ENCODE results near the gene APOBEC3B. TPM values are rescaled to one million over a fixed set of nuclear protein-coding genes. Genes with fewer than 3 reads are reported as not detected.

APOBEC3B gene
- total and polyA plus RNA-seq, 2 of the 8 experiments (the other 6 are each of a cell fraction or from before 2014, with no cell fraction given): 14.2 to 74.9 TPM

GRCh38 chr22:38943882-38944281 is 38.3 kb upstream of the APOBEC3B start:
- FAIRE-seq: no peak
- 0 out of 2 replicates have a peak overlapping the region, but pooled peaks have one; percentile 33 for H2BK12ac ChIP-seq (ENCODE audit: low read depth, low read length)
- peaks cover 0 to 3% (median 0%) of the 10 kb centered on the region in 4 experiments; a peak in 4 of 7 replicates for H3K4me1 ChIP-seq (replicated peaks in 1 of 4; ENCODE audit: control insufficient read depth in 3 of 4, insufficient read depth in 4 of 4, low read length in 3 of 4)
- CTCF ChIA-PET (ENCODE audit: partially characterized antibody): interaction anchor here (0.9 to 1.9 kb wide), 3 partner anchors 17 to 180 kb away, joined by 3 to 13 read pairs (median 3); no protein-coding TSS in a partner anchor
- no peak overlapping the region for H3K4me3 ChIP-seq (ENCODE audit: extremely low read depth in 1 of 4, insufficient read depth in 2 of 4, low read depth in 3 of 4, low read length in 4 of 4)
- H3K14ac ChIP-seq (ENCODE audit: insufficient read length): no peak overlapping the region
- no peaks in the 10 kb centered on the region for H3K79me2 ChIP-seq (ENCODE audit: control insufficient read depth in 1 of 2, insufficient read depth in 2 of 2, low read length in 2 of 2)
- H3K18ac ChIP-seq (ENCODE audit: extremely low read depth, low read length): no peak overlapping the region
- no peaks in the 10 kb centered on the region for H3K79me1 ChIP-seq (ENCODE audit: low read depth, low read length)
- no peak overlapping the region for H4K8ac ChIP-seq (ENCODE audit: extremely low read depth, insufficient read depth, low read length)
- H2BK5ac ChIP-seq (ENCODE audit: low read depth, low read length): no peak overlapping the region
- WGBS, 2 experiments (ENCODE audit: extremely low coverage in 1 of 2, insufficient coverage in 1 of 2, insufficient read length in 1 of 2, insufficient replicate concordance in 2 of 2, low coverage in 1 of 2, low lambda C conversion rate in 2 of 2, missing lambda C conversion rate in 1 of 2): 72% methylated on average over 3 of the region's 3 CpGs; no CpG with 5 or more reads in 1 of the 2 experiments
- no peak overlapping the region for H2BK120ac ChIP-seq (replicated peaks; ENCODE audit: low read depth, low read length)
- no peak overlapping the region for H4K5ac ChIP-seq (ENCODE audit: insufficient read length, low read depth, low read length)
- no peak overlapping the region for H3K4ac ChIP-seq (replicated peaks; ENCODE audit: insufficient read length, low read depth, low read length)
- H3K23ac ChIP-seq (ENCODE audit: insufficient read length): no peak overlapping the region
- H4K91ac ChIP-seq (replicated peaks; ENCODE audit: insufficient read length, low read length): no peak overlapping the region
- H2AK5ac ChIP-seq (ENCODE audit: low read depth, low read length): no peak overlapping the region
- no peak overlapping the region for H3K56ac ChIP-seq (replicated peaks; ENCODE audit: insufficient read length, low read depth, low read length)
- H2BK20ac ChIP-seq (ENCODE audit: low read length): no peak overlapping the region
- H3K27ac ChIP-seq (ENCODE audit: low read depth, low read length): no peak overlapping the region
- no peak overlapping the region for H2AFZ ChIP-seq (ENCODE audit: low read length)
- peaks cover 0 to 5% (median 0%) of the 10 kb centered on the region in 4 experiments; a peak in 2 of 7 replicates for H3K27me3 ChIP-seq (replicated peaks in 1 of 4; ENCODE audit: control insufficient read depth in 3 of 4, extremely low read depth in 1 of 4, insufficient read depth in 3 of 4, low read length in 3 of 4)
- DNase-seq (ENCODE audit: low read depth in 1 of 2, low spot score in 2 of 2): no peak
- H3K4me2 ChIP-seq (ENCODE audit: insufficient read depth in 1 of 2, low read depth in 2 of 2, low read length in 2 of 2): no peak overlapping the region
- H3K36me3 ChIP-seq (ENCODE audit: control insufficient read depth in 2 of 4, insufficient read depth in 4 of 4, low read length in 3 of 4): no peaks in the 10 kb centered on the region
- no peak overlapping the region for H2BK15ac ChIP-seq (ENCODE audit: low read length)
- TF ChIP-seq YY1 (IDR thresholded peaks at IDR 0.05; ENCODE audit: low read depth, low read length) (no peak), TBP (IDR thresholded peaks at IDR 0.05; ENCODE audit: low read depth, low read length) (no peak), BACH1 (IDR thresholded peaks at IDR 0.05; ENCODE audit: low read length) (no peak), KDM4A (IDR thresholded peaks at IDR 0.05; ENCODE audit: low read depth, low read length, severe bottlenecking) (no peak), NANOG (IDR thresholded peaks at IDR 0.05; ENCODE audit: insufficient read depth, low read depth, low read length, poor library complexity, severe bottlenecking) (no peak), BRCA1 (IDR thresholded peaks at IDR 0.05; ENCODE audit: low read depth, low read length) (no peak)
- H3K9ac ChIP-seq (replicated peaks in 1 of 4; ENCODE audit: extremely low read depth in 1 of 4, low read depth in 3 of 4, low read length in 3 of 4): no peak overlapping the region
- H3K9me3 ChIP-seq (ENCODE audit: insufficient read depth in 2 of 2, low read depth in 1 of 2, low read length in 1 of 2): no peaks in the 10 kb centered on the region
- H4K20me1 ChIP-seq (replicated peaks in 1 of 2; ENCODE audit: control insufficient read depth in 1 of 2, insufficient read depth in 2 of 2, low read length in 2 of 2): no peaks in the 10 kb centered on the region
- POLR2A ChIA-PET (ENCODE audit: partially characterized antibody): interaction anchor here (0.7 to 2.1 kb wide), 2 partner anchors 9 to 172 kb away, joined by 3 to 6 read pairs; no protein-coding TSS in a partner anchor
- H3K23me2 ChIP-seq (ENCODE audit: low read depth, low read length): no peaks in the 10 kb centered on the region
